ENCODE measurements around the gene COPB2. TPM values are rescaled to one million over a fixed set of nuclear protein-coding genes. Genes with fewer than 3 reads are reported as not detected.

The COPB2 gene
- total RNA-seq: 10 to 100 TPM; 34.7 to 50.2 (median 42.4) TPM
- 85.2 TPM for total RNA-seq (2013)

DNA sequence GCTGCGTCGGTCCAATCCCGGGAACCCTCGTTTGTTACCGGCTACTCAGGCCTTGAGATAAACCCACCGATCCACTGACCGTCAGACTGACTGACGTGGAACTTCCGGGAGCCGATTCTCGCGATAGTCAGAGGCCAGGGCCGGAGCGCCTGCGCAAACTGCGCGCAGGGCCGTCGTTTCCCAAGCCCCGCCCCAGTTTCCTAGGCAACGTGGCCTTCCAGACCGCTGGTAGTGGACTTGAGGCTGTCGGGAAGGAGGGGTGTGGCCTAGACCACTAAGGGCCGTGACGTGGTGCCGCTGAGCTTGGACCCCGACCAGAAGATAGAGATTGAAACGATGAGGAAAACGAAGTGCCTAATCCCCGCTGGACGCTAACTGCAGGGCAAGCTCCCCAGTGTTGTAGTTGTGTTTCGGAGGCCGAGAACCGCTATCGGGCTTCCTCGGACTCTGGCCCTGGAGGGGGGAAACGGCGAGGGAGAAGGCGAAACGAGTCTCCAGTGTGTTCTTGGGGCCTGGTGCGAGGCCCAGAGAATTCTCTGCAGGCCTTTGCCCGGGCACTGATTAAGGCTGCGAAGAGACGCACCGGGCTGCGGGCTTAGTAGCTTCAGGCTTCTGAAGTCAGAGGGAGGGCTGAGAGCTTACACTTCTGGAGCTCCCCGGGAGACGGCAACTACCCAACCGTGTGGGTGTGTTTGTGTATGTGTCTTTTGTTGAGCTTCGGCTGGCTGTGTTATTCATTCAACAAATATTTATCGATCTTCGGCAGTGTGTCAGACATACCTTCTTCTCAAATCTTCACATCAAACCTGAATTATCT is at the start of gene COPB2:
Gene COPB2 (minus strand): TSS at position 96 of the 817 bp plus-strand sequence. CDS start 97 bp downstream, outside the sequence.
- intact Hi-C loops (cut with micrococcal nuclease): loop anchor here (1.0 kb wide), 1 partner anchor 45 kb away; the partner anchor contains the start of gene MRPS22
- no peaks in the 10 kb centered on the region for H3K9me3 Mint-ChIP-seq
- no peaks in the 10 kb centered on the region for H3K27me3 ChIP-seq (ENCODE audit: control insufficient read depth, insufficient read depth, low read length)
- H3K4me1 ChIP-seq (ENCODE audit: control insufficient read depth, insufficient read depth, low read length): peaks cover 19% of the 10 kb centered on the region
- WGBS (ENCODE audit: insufficient coverage): under 1% methylated on average over 49 of the region's 52 CpGs
- no peaks in the 10 kb centered on the region for H3K36me3 ChIP-seq (ENCODE audit: control insufficient read depth, insufficient read depth, low read length)
- ATAC-seq (peak; percentile 90 to 98 (median 96)), DNase-seq (peak; percentile 97 to 99)
- no peaks in the 10 kb centered on the region for H3K36me3 Mint-ChIP-seq
- H3K9me3 ChIP-seq (ENCODE audit: control insufficient read depth, insufficient read depth, low read length): no peaks in the 10 kb centered on the region
- TF ChIP-seq, protein P1, sequence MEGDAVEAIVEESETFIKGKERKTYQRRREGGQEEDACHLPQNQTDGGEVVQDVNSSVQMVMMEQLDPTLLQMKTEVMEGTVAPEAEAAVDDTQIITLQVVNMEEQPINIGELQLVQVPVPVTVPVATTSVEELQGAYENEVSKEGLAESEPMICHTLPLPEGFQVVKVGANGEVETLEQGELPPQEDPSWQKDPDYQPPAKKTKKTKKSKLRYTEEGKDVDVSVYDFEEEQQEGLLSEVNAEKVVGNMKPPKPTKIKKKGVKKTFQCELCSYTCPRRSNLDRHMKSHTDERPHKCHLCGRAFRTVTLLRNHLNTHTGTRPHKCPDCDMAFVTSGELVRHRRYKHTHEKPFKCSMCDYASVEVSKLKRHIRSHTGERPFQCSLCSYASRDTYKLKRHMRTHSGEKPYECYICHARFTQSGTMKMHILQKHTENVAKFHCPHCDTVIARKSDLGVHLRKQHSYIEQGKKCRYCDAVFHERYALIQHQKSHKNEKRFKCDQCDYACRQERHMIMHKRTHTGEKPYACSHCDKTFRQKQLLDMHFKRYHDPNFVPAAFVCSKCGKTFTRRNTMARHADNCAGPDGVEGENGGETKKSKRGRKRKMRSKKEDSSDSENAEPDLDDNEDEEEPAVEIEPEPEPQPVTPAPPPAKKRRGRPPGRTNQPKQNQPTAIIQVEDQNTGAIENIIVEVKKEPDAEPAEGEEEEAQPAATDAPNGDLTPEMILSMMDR (IDR thresholded peaks at IDR 0.05): no peak
- peak within 1 kb of the TSS; percentile 91 for H3K27ac ChIP-seq (ENCODE audit: low read length)
- H3K27me3 Mint-ChIP-seq (ENCODE audit: low read depth in 2 of 2): peaks cover 0 to 2% of the 10 kb centered on the region in 2 donors
- peaks cover 38 to 39% of the 10 kb centered on the region in 2 donors for H3K4me1 Mint-ChIP-seq
- H3K4me3 ChIP-seq (ENCODE audit: low read length): peak within 1 kb of the TSS; percentile 95
- H3K4me3 Mint-ChIP-seq: peak within 1 kb of the TSS; percentile 97
- peak within 1 kb of the TSS; percentile 96 to 100 for H3K27ac Mint-ChIP-seq

DNA sequence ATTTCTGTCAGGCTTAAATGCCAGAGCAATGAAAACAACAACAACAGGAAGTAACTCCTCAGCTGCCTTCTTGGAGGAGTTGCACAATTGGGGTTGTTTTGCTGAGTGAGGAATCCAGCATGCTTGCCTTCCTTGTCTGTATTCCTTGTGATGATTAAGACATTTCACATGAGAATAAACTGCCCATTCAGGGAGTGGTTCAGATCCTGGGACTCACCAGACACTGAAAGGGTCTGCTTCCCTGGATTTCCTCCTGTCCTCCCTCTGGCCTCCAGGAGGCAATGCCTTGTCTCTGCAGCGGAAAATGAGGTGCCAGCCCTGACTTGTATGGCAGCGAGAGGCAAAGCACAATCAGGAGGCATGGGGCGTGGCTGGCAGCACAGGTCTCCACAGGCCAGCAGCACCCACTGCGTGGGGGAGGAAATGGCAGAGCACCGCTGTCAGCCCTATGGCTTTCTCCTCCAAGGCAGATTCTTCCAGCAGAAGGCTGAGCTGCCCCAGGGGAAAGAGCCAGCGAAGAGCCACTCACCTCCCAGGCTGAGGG is 45.4 kb upstream of the COPB2 start:
- intact Hi-C loops (cut with micrococcal nuclease): no loop called here
- Histone ChIP-seq H3K4me1 (ENCODE audit: control insufficient read depth, insufficient read depth, low read length) (no peaks in the 10 kb centered on the region), H3K4me3 (ENCODE audit: low read length) (no peak overlapping the region), H3K27ac (ENCODE audit: low read length) (no peak overlapping the region), H3K36me3 (ENCODE audit: control insufficient read depth, insufficient read depth, low read length) (no peaks in the 10 kb centered on the region), H3K27me3 (ENCODE audit: control insufficient read depth, insufficient read depth, low read length) (no peaks in the 10 kb centered on the region), H3K9me3 (ENCODE audit: control insufficient read depth, insufficient read depth, low read length) (no peaks in the 10 kb centered on the region)
- Mint-ChIP-seq H3K4me3 (no peak overlapping the region), H3K4me1 (no peaks in the 10 kb centered on the region), H3K9me3 (no peaks in the 10 kb centered on the region), H3K36me3 (no peaks in the 10 kb centered on the region), H3K27ac (no peak overlapping the region), H3K27me3 (ENCODE audit: low read depth in 2 of 2) (no peaks in the 10 kb centered on the region)
- no peak for ATAC-seq
- TF ChIP-seq, protein P1 (IDR thresholded peaks at IDR 0.05): no peak
- 86% methylated on average over 6 of the region's 6 CpGs for WGBS (ENCODE audit: insufficient coverage)
- no peak for DNase-seq

DNA sequence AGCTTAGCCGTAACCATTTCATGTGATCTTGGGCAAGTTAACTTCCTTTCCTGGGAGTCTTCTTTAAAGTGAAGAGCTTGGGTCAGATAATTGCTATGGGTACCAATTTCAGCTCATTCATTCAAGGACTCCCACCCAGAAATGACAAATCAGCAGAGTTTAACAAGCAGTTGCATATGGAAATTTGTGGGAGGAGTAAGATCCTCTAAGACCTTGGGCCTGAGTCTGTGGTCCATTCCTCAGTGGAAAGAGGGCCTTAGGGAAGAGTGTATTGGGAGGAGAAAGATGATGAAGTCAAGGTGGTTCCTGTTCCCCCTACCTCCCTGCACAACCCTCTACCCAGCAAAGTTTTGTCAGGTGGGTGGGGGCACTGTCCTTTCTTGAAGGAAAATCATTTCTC is 44.8 kb upstream of the COPB2 start:
- no peaks in the 10 kb centered on the region for H3K36me3 ChIP-seq (ENCODE audit: control insufficient read depth, insufficient read depth, low read length)
- intact Hi-C loops (cut with micrococcal nuclease): no loop called here
- no peak overlapping the region for H3K27ac ChIP-seq (ENCODE audit: low read length)
- H3K27ac Mint-ChIP-seq: no peak overlapping the region
- no peaks in the 10 kb centered on the region for H3K4me1 ChIP-seq (ENCODE audit: control insufficient read depth, insufficient read depth, low read length)
- DNase-seq (no peak), ATAC-seq (no peak)
- no peak overlapping the region for H3K4me3 ChIP-seq (ENCODE audit: low read length)
- no peaks in the 10 kb centered on the region for H3K27me3 ChIP-seq (ENCODE audit: control insufficient read depth, insufficient read depth, low read length)
- no peaks in the 10 kb centered on the region for H3K9me3 ChIP-seq (ENCODE audit: control insufficient read depth, insufficient read depth, low read length)
- no peaks in the 10 kb centered on the region for H3K4me1 Mint-ChIP-seq
- TF ChIP-seq, protein P1 (IDR thresholded peaks at IDR 0.05): no peak
- 80% methylated on average over 1 of the region's 1 CpG for WGBS (ENCODE audit: insufficient coverage)
- no peaks in the 10 kb centered on the region for H3K36me3 Mint-ChIP-seq
- H3K27me3 Mint-ChIP-seq (ENCODE audit: low read depth in 2 of 2): no peaks in the 10 kb centered on the region
- H3K4me3 Mint-ChIP-seq: no peak overlapping the region
- H3K9me3 Mint-ChIP-seq: no peaks in the 10 kb centered on the region
